ENCODE measurements around the gene ASPHD2. TPM values are rescaled to one million over a fixed set of nuclear protein-coding genes. Genes with fewer than 3 reads are reported as not detected.
A peak's percentile ranks its signal among the peaks of the same experiment; 100 is the strongest.

The ASPHD2 gene
- total RNA-seq, 1 experiment from 2014 or later, result 2.4 TPM

GRCh38 chr22:26445577-26446275 lies 16.7 kb downstream of the ASPHD2 start:
- no peak for DNase-seq (ENCODE audit: low read depth)

- DNase-seq (ENCODE audit: low read depth), result no peak
Observed at GRCh38 chr22:26446808-26447515, 17.9 kb downstream of the ASPHD2 start.

- DNase-seq (ENCODE audit: low read depth), result no peak
Observed at GRCh38 chr22:26447584-26448329, 18.7 kb downstream of the ASPHD2 start.

GRCh38 chr22:26448334-26448733 lies 19.3 kb downstream of the ASPHD2 start:
- no peak for DNase-seq (ENCODE audit: low read depth)

GRCh38 chr22:26448941-26449340 lies 19.9 kb downstream of the ASPHD2 start:
- no peak for DNase-seq (ENCODE audit: low read depth)

GRCh38 chr22:26450453-26451185 lies 21.6 kb downstream of the ASPHD2 start:
- no peak for DNase-seq (ENCODE audit: low read depth)

- no peak for DNase-seq (ENCODE audit: low read depth)
Observed at GRCh38 chr22:26452236-26453016, 23.4 kb downstream of the ASPHD2 start.

GRCh38 chr22:26453216-26453615 lies 24.2 kb downstream of the ASPHD2 start:
- DNase-seq (ENCODE audit: low read depth), result no peak

- DNase-seq (ENCODE audit: low read depth), result no peak
Observed at GRCh38 chr22:26453812-26454500, 24.9 kb downstream of the ASPHD2 start.

GRCh38 chr22:26457661-26458272 lies 28.7 kb downstream of the ASPHD2 start:
- DNase-seq (ENCODE audit: low read depth), result no peak

GRCh38 chr22:26460202-26460601 lies 31.1 kb downstream of the ASPHD2 start:
- DNase-seq (ENCODE audit: low read depth), result no peak

GRCh38 chr22:26461188-26461810 lies 32.2 kb downstream of the ASPHD2 start:
- peak; percentile 36 for DNase-seq (ENCODE audit: low read depth)

GRCh38 chr22:26462051-26462450 lies 33.0 kb downstream of the ASPHD2 start:
- no peak for DNase-seq (ENCODE audit: low read depth)

- DNase-seq (ENCODE audit: low read depth), result no peak
Observed at GRCh38 chr22:26462641-26463040, 33.6 kb downstream of the ASPHD2 start.

GRCh38 chr22:26463101-26463661 lies 34.1 kb downstream of the ASPHD2 start:
- DNase-seq (ENCODE audit: low read depth), result no peak

GRCh38 chr22:26463688-26464087 lies 34.6 kb downstream of the ASPHD2 start:
- no peak for DNase-seq (ENCODE audit: low read depth)

- DNase-seq (ENCODE audit: low read depth), result no peak
Observed at GRCh38 chr22:26464312-26464711, 35.3 kb downstream of the ASPHD2 start.

GRCh38 chr22:26466196-26466595 lies 37.1 kb downstream of the ASPHD2 start:
- peak; percentile 26 for DNase-seq (ENCODE audit: low read depth)

GRCh38 chr22:26470807-26471206 lies 41.7 kb downstream of the ASPHD2 start:
- DNase-seq (ENCODE audit: low read depth), result no peak

Measured in LHCN-M2 (cell line).